HepG2 (cell line): Measurements from ENCODE around the gene PGPEP1. TPM values are rescaled to one million over a fixed set of nuclear protein-coding genes. Genes with fewer than 3 reads are reported as not detected.

Experiments used
- CCAR2 ChIP-seq: fragments of 200-400 bp; formaldehyde crosslinking; optimal IDR thresholded peaks from 2 replicates; pipeline ENCODE3; 2018; ENCODE audit warnings: low read depth, mild to moderate bottlenecking, low read length, moderate library complexity
- FOXA3 ChIP-seq: IDR thresholded peaks from 2 replicates; pipeline ENCODE4 v1.6.1; 2016; ENCODE audit warnings: missing genetic modification reagents, missing compliant biosample characterization
- HNF4A ChIP-seq: sonication (generic); formaldehyde crosslinking; IDR thresholded peaks from 2 replicates; pipeline ENCODE4 v1.4.0; 2020; ENCODE audit warnings: missing genetic modification reagents
- HOXA3 ChIP-seq: sonication (generic); formaldehyde crosslinking; IDR thresholded peaks from 2 replicates; pipeline ENCODE4 v1.5.0; 2020; ENCODE audit warnings: missing genetic modification reagents
- KDM5A ChIP-seq: fragments of 200-600 bp; sonication (generic); IDR thresholded peaks from 2 replicates; pipeline ENCODE4 v1.7.0; 2018; ENCODE audit warnings: antibody characterized with exemption, mild to moderate bottlenecking, low read length, borderline replicate concordance
- KMT2B ChIP-seq: IDR thresholded peaks from 2 replicates; pipeline ENCODE4 v1.6.1; 2016; ENCODE audit warnings: missing genetic modification reagents, missing compliant biosample characterization
- PHF20 ChIP-seq: sonication (generic); formaldehyde crosslinking; IDR thresholded peaks from 2 replicates; pipeline ENCODE4 v1.5.0; 2020; ENCODE audit warnings: mild to moderate bottlenecking, missing genetic modification reagents
- PPARG ChIP-seq: conservative IDR thresholded peaks from 2 replicates; pipeline ENCODE4 v1.6.1; 2016; ENCODE audit warnings: missing biosample characterization, missing genetic modification reagents
- RFXANK ChIP-seq: IDR thresholded peaks from 2 replicates; pipeline ENCODE4 v1.6.1; 2016
- TFDP1 ChIP-seq: IDR thresholded peaks from 2 replicates; pipeline ENCODE4 v1.6.1; 2016; ENCODE audit warnings: missing compliant biosample characterization, missing genetic modification reagents, borderline replicate concordance
- THAP9 ChIP-seq: sonication (generic); formaldehyde crosslinking; IDR thresholded peaks from 2 replicates; pipeline ENCODE4; 2020; ENCODE audit warnings: missing genetic modification reagents, mild to moderate bottlenecking, borderline replicate concordance
- USF2 ChIP-seq, 2 experiments: sonication (generic) in 1 of 2; formaldehyde crosslinking in 1 of 2; IDR thresholded peaks; 2 replicates each; pipeline versions ENCODE4 v1.5.1 to v1.6.1; 2011 to 2020; ENCODE audit warnings: borderline replicate concordance in 1 of 2, low read depth in 1 of 2, low read length in 1 of 2, mild to moderate bottlenecking in 1 of 2, missing genetic modification reagents in 1 of 2, moderate library complexity in 1 of 2
- ZFAT ChIP-seq: sonication (generic); formaldehyde crosslinking; conservative IDR thresholded peaks from 2 replicates; pipeline ENCODE4 v1.8.1; 2023; ENCODE audit warnings: missing genetic modification reagents, inconsistent platforms
- ZNF282 ChIP-seq: fragments of 450-650 bp; IDR thresholded peaks from 2 replicates; pipeline ENCODE4 v1.6.1; 2018; ENCODE audit not compliant: partially characterized antibody
- ZNF329 ChIP-seq: sonication (generic); formaldehyde crosslinking; IDR thresholded peaks from 2 replicates; pipeline ENCODE4 v1.9.0; 2021; ENCODE audit warnings: low read depth, mild to moderate bottlenecking, missing genetic modification reagents
- ZNF574 ChIP-seq: sonication (generic); formaldehyde crosslinking; IDR thresholded peaks from 2 replicates; pipeline ENCODE4 v1.4.0; 2020; ENCODE audit warnings: missing genetic modification reagents
- polyA plus RNA-seq, 8 experiments: library from polyadenylated mRNA; depleted of rRNA in 3 of 8; stranded (reverse) in 7 of 8; unstranded in 1 of 8; fragments of >200 nt; fragmentation: Illumina TruSeq in 4 of 8; extraction: Trizol in 4 of 8; gene quantifications; 2 replicates each; pipeline versions ENCODE4 v1.2.1 to v1.2.3, GENCODE V29; 2011 to 2016; ENCODE audit warnings: low read depth in 4 of 8, missing spikeins in 1 of 8, mixed read lengths in 1 of 8; ENCODE audit not compliant: insufficient read depth in 1 of 8
- total RNA-seq, 5 experiments: library from RNA; depleted of rRNA; stranded (reverse); fragments of >200 nt; fragmentation: Illumina TruSeq; extraction: Trizol; gene quantifications; 2 replicates each; pipeline ENCODE4 v1.2.3, GENCODE V29; 2016; ENCODE audit warnings: low read depth in 1 of 5
- TF ChIP-seq, protein P1 (sequence below): sonication (generic); formaldehyde crosslinking; conservative IDR thresholded peaks from 2 replicates; pipeline ENCODE4 v1.4.0; 2020; ENCODE audit warnings: missing genetic modification reagents

The PGPEP1 gene
- total and polyA plus RNA-seq, 2 of the 13 experiments (the other 11 are each of a cell fraction or from before 2014, with no cell fraction given), result 53.1 to 56.6 TPM

- no peak for TF ChIP-seq THAP9 (CRISPR knock-in tag)
- TF ChIP-seq, protein P1, sequence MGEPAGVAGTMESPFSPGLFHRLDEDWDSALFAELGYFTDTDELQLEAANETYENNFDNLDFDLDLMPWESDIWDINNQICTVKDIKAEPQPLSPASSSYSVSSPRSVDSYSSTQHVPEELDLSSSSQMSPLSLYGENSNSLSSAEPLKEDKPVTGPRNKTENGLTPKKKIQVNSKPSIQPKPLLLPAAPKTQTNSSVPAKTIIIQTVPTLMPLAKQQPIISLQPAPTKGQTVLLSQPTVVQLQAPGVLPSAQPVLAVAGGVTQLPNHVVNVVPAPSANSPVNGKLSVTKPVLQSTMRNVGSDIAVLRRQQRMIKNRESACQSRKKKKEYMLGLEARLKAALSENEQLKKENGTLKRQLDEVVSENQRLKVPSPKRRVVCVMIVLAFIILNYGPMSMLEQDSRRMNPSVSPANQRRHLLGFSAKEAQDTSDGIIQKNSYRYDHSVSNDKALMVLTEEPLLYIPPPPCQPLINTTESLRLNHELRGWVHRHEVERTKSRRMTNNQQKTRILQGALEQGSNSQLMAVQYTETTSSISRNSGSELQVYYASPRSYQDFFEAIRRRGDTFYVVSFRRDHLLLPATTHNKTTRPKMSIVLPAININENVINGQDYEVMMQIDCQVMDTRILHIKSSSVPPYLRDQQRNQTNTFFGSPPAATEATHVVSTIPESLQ, result no peak
- no peak for TF ChIP-seq ZNF329 (CRISPR knock-in tag)
- no peak for TF ChIP-seq USF2 (IDR thresholded peaks at IDR 0.05; ENCODE audit: low read depth, low read length)
- TF ChIP-seq USF2 (CRISPR knock-in tag; IDR thresholded peaks at IDR 0.05; ENCODE audit: borderline replicate concordance), result no peak
- TF ChIP-seq ZFAT (CRISPR knock-in tag), result no peak
- TF ChIP-seq KMT2B (CRISPR knock-in tag), result 0 out of 2 replicates have a peak, but pooled peaks have one; percentile 25
- no peak for TF ChIP-seq RFXANK
- TF ChIP-seq PHF20 (CRISPR knock-in tag), result no peak
- no peak for TF ChIP-seq PPARG (CRISPR knock-in tag)
- no peak for TF ChIP-seq CCAR2
- peak; percentile 45; the same call in 1 of the 2 replicates for TF ChIP-seq FOXA3 (CRISPR knock-in tag)
- no peak for TF ChIP-seq ZNF282
- peak; percentile 78 for TF ChIP-seq HOXA3 (CRISPR knock-in tag)
- TF ChIP-seq KDM5A, result no peak
- TF ChIP-seq TFDP1 (CRISPR knock-in tag), result peak; percentile 50; the same call in 1 of the 2 replicates
- TF ChIP-seq ZNF574 (CRISPR knock-in tag), result no peak; the same call in 1 of the 2 replicates
- 0 out of 2 replicates have a peak, but pooled peaks have one; percentile 22 for TF ChIP-seq HNF4A (CRISPR knock-in tag)
Measured at GRCh38 chr19:18291590-18292461, 48.6 kb upstream of the PGPEP1 start (continued).
